ENCODE results near the gene DNAJB12.
"Not testable (repeated sequence)": the region's sequence is repeated elsewhere in the genome, so short reads cannot be mapped to it uniquely, and the experiment has no call there.

The DNAJB12 gene

DNA sequence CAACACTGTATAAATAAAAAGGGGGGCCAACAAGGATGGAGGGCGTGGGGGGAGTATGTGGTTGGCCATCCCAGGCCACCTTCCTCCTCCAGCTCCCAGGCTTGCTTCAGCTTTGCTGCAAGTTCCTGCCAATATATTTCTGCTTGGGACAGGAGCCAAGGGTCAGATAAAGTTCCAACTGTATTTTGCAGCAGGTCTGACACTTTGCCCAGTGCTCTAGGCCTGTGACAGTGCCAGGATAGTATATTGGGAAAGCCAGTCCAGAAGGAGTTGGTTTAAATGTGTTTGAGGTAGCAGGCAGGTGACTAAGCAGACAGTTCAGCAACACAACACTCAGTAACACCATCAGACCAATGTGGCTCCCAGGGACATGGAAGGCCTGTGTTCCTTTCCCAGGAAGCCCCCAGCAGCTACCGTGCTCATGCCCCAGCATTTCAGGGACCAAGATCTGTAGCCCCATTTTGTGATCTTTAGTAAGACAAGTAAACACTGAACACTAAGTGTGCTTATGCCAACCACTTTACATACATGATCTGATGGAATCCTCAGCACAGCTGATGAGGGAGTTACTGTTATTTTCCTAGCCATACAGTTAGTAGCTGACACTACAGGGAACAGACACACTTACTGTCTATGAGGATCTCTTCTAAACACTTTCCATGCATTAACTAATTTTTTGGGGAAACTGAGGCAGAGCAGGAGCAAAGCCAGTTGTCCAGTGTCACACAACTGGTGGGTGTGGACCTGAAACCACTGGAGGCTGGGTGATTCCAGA lies 38.9 kb downstream of the DNAJB12 start:
- DNase-seq = peak; percentile 25

DNA sequence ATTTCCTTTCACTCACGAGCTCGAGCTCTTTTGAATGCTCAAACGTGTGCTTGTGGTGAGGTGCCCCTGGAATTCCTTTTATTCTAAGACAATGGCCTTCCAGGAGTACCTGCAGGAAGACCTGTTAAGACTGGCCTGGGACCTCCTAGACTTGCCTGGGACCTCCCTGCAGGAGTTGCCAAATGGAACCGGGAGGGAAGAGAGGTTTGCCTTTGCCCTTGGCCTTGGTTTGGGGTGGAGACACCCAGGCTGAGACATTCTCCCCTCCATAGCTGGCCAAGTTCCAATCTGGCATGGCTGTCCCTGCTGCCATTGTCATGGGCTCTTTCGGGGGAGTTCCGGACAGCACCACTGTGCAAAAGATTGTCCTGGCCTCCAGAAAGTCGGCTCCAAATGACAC lies 39.7 kb downstream of the DNAJB12 start:
- peak; percentile 31 for DNase-seq

DNA sequence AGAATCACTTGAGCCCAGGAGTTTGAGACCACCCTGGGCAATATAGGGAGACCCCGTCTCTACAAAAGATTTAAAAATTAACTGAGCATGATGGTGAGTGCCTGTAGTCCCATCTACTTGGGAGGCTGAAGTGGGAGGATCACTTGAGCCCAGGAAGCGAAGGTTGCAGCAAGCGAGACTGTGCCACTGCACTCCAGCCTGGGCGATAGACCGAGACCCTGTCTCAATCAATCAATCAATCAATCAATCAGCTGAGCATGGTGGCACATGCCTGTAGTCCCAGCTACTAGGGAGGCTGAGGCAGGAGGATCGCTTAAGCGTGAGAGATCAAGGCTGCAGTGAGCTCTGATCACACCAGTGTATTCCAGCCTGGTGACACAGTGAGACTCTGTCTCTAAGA lies 40.5 kb downstream of the DNAJB12 start:
- no peak for DNase-seq

DNA sequence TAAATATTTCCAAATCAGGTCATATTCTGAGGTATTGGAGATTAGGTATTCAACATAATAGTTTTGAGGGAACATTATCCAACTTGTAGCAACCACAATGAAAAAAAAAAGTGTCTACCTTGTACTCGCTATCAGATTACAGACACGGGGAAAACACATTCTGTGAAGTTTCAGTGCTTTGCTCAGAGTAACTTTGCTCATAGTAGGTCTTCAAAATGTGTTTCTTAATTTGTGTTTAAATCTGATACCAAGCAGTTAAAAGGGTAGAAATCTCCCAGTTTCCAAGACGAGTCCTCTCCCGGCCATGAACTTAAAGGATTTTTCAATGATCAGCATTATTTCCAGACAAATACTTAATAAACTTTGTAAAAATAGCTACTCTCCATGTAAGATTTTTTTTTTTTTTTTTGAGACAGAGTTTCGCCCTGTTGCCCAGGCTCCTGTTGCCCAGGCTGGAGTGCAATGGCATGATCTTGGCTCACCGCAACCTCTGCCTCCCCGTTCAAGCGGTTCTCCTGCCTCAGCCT lies 41.8 kb downstream of the DNAJB12 start:
- no peak for DNase-seq

DNA sequence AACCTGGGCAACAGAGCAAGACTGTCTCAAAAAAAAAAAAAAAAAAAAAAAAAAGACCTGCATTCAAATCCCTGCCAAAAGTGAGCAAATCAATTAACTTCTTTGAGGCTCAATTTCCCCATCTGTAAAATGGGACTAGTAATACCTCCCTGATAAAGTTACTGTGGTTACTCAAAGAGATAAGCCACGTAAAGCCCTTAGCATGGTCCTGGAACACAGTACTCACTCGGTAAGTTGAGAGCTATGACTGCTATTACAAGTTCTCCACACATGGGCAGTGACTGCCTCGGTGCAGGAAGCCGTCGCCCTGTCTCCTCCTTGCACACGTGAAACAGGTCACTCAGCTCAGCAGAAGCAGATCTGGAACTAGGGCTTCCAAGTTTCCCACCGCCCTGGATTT lies 43.1 kb downstream of the DNAJB12 start:
- no peak for DNase-seq

DNA sequence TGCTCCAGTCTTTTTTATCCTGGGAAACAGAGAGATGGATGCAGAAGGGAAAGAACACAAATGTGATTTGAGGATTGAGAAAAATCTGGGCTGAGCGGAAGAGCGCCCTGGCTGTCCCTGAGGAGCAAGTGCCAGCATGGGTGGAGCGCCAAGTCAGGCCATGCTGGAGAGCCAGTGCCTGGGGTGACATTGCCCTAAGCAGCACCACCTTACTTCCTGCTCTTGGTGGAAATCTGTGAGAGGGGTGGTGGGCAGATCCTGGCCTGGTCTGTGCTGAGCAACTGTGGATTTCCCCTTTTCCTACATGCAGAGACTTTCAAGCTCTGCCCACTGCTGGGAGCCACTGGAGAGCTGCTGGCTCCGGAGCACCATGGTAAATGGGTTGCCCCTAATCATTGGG lies 44.1 kb downstream of the DNAJB12 start:
- DNase-seq = no peak

DNA sequence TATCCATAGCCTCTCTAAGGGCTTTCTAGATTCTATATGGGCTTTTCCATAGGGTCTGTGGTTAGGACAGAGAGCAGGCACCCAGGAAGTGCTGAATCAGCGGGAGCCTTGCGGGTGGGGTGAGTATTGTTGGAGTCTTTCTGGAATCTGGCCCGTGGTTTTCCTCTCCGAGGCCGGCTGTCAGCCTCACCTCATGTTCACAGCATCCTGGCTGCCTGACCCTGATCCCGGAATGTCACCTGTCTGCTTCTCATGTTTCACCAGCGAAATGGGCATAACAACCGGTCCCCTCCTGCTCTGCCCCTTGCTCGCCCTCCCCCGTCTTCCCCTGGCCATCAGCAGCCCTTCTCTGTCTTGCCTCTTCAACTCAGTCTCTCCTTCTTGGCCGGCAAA lies 44.5 kb downstream of the DNAJB12 start:
- DNase-seq = no peak

DNA sequence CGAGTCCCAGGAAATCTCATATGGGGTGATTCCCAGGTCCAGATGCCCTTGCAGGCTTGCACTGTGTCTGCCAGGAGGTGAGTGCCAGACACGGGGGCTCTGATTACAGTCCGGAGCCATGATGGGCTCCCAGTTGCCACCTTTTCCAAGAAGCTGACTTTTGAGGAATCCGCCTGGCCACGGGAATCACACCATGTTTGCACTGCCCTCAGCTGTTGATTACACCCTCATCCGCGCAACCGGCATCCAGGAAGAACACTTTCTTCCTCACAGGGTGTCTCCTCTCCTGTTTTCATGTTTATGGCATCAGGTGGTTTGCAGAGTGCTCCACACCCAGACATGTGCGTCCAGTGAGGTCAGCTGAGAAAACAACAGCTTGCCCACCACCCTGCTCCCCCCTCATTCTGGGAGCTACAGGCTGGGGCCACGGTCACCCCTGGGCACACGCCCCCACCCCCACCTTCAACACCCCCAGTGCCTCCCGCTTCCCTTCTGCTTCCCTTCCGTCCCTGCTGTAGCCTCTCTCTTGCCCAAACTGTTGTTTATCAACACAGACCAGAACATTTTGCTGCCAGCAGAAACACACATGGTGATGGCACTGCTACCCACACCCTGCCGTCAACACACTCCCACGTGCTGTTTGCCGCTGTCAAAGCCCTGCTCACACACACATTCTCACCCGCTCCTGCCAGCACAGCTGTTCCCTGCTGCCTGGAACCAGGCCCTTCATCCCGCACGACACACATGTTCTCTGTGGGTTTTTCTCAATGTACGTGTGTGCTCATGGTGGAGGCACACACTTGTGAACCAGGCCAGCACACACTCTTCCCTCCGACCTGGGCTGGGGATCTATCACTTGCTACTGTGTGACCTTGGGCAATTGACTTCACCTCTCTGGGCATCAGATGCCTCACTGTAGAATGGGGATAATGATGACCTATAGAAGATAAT lies 45.2 kb downstream of the DNAJB12 start:
- no peak for DNase-seq

DNA sequence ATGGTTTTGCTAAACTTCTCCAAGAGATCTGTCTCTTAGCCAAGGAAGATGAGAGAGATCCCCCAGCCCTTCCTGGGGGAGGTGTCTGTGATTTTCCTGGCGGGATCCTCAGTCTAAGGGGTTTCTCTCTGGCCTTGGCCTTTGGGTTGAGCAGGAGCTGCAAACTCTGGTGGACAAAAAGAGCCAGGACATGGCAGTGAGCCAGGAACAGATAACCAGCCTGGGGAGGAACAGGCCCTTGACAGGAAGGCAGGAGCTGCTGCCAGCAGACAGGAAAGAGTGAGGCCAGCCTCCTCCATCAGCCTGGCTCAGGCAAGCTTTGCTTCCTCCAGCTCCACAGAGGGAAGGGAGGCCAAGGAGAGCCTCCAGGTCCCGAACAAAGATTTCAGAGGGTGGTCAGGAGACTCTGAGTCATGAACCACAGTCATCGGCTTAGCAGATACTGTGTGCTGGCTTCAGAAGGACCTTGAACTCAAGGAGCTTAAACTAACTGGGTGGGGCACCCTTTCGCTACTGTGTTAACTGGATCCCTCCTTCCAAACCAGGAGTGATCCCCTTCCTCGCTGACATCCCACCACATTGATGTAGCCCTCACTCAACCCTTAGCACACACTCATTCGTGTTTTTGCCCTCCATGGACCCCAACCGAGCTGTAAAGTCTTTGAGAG lies 46.3 kb downstream of the DNAJB12 start:
- DNase-seq = peak; percentile 60

DNA sequence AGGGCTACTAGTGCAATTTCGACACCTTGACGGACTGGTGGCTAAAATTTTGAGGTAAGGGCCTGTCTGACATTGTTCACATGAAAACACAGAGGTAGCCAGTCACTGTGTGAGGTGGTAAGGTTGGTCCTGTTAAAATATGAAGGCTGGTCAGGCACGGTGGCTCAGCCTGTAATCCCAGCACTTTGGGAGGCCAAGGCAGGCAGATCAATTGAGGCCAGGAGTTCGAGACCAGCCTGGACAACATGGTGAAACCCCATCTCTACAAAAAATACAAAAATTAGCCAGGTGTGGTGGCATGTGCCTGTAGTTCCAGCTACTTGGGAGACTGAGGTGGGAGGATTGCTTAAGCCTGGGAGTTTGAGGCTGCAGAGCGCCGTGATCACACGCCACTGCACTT lies 47.0 kb downstream of the DNAJB12 start:
- not testable (repeated sequence) for DNase-seq

DNA sequence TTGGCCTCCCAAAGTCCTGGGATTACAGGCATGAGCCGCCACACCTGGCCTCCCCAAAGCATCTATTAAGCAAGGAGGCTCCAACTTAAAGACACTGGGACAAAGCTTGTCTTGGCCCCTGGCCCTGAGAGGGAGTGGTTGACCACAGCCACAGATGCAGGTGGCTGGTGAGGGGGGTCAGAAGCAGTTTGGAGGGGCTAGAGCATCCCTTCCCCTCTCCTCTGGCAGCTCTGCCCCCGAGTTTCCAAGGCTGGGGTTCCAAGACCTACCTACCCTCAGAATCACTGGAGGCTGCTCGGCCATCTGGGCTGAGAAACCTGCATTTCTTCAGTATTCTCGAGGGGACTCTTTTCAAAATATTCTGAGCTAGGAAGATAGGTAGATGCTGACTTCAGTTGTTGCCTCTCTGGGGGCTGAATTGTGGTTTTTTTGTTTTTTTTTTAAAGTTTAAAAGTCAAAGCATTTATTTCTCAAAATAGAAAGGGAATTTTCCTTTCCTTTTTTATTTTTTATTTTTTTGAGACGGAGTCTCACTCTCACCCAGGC lies 48.4 kb downstream of the DNAJB12 start:
- DNase-seq = peak; percentile 32

DNA sequence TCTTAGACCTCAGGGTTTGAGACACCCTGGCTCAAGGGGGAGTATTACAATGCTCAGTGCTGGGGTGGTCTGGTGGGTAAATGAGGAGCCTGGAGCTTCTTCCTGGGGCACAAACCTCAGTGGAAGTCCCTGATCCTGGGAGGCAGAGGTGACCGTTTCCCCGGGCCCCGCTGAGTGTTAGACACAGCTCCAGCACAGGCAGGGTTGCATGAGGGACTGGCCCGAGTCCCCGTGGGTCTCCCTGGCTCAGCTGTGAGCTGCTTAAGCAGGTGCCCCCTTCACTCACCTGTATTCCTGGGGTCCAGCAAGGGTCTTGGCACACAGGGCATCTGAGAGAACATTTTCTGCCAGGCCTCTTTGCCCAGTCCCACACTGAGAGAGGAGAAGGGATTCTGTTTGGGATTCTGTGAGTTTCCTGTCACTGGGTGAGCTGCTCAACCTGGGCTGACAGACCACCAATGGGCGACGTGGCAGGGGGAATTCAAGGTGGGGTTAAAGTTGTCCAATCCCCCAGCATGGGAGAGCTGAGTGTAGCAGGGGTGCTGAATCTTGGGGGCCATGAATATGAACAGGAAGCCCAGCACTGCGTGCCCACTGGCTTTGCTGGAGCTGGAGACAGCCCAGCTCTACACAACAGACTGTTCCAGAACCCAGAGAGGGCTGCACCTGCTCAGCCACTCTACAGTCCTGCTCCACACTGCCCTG lies 51.1 kb downstream of the DNAJB12 start:
- no peak for DNase-seq

DNA sequence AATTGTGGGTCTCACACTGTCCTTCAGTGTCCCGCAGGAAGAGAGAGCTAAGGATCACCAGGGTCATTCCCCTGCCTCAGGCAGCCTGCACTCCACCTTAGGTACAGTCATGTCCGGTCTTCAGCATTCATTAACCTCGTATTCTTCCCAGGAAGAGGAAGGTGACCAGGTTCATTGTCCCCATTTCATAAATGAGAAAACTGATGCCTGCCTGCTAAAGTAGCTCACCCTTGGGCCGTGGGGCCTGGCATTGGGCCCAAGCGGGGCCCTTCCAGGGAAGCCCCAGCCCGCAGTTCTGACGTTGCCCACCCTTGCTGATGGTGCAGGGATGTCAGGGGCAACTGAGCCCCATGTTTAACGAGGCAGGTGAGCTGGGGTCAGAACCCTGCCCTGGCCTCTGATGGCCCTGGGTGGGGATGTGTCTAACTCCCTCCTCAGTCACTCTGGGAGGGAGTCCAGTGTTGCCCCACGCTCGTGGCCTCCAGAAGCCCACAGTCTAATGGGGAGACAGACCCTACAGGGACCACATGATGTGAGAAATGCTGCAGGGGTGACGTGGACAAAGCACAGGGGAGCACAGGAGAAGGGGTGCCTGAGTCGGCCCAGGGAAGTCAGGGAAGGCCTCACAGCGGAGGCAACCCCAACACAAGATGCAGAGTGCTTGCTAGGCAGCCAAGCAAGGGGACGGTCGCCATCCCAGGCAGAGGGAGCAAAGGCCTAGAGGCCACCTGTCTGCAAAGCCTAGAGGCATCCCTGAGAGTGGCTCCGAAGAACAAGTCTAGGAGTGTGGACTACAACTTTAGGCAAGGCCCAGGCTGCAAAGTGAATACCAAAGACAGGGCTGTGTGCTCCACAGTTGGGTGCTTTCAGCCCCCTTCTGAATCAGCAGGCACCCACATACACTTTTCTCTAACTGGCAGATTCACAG lies 55.9 kb downstream of the DNAJB12 start:
- DNase-seq = no peak

DNA sequence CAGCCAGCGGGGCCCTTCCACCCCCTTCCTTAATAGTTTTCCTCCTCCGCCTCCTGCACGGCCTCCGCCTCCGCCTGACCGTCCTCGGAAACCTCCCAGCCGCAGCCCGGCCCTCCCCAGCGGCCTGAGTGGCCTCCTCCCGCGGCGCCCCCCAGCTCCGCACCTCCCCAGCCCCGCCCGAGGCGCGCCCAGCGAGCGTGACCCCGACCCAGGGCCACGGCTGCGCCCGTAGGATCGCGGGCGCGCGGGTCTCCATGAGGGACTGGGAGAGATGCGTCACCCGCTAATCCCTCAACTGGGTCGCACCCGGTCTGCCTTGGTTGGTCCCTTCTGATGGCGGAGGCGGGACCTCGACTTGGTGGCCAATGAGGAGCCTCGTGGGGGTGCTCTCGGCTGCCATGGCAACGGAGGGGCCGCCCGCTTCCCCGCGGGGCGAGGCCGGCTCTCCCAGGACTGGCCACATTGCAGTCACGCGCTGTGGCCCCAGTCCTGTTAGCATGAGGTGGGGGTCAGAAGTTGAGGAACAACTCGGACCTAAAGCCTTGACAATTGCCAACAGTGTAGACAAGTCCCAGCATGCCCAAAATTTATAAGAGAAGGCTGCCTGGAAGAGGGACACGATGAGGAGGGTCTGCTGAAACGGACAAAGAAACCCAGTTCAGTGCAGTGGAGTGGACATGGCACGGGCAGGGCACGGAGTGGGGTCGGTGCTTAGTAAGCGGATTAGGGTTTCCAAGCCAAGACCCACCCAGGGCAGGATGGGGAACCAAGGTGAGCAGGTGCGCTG lies 56.7 kb downstream of the DNAJB12 start:
- peak; percentile 94 for DNase-seq

DNA sequence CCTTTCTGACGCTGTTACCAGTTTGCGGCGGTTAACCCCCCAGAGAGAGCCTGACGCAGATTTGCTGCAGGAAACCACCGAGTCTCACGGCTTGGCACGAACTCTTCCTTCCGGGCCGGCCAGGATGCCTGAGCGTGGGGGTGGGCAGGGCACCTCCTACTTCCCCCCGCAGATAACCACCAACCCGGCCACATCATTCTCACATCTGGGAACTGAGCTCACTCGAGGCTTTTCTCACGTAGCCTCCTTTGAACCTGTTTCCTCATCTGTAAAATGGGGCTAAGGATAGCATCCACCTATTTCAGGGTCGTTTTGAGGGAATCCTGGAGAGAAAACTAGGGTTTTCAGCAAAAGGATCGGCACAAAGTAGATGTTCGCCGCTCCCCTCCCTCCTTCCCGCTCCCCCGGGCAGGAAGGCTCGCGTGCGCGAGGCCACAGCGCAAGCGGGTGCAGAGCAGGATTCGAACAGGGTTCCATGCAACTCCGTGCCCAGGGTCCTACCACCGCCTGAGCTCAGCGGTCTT lies 57.4 kb downstream of the DNAJB12 start:
- DNase-seq = peak; percentile 90

DNA sequence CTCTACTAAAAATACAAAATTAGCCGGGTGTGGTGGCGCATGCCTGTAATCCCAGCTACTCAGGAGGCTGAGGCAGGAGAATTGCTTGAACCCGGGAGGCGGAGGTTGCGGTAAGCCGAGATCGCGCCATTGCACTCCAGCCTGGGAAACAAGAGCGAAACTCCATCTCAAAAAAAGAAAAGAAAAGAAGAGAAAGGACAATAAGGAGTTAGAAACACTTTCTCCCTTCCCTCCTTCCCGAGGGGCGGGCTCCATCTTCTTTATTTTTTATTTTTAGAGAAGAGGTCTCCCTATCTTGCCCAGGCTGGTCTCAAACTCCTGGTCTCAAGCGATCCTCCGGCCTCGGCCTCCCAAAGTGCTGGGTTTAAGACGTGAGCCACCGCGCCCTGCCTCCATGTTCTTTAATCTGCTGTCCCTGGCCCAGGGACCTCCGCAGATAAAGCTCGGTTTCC lies 57.9 kb downstream of the DNAJB12 start:
- not testable (repeated sequence) for DNase-seq

DNA sequence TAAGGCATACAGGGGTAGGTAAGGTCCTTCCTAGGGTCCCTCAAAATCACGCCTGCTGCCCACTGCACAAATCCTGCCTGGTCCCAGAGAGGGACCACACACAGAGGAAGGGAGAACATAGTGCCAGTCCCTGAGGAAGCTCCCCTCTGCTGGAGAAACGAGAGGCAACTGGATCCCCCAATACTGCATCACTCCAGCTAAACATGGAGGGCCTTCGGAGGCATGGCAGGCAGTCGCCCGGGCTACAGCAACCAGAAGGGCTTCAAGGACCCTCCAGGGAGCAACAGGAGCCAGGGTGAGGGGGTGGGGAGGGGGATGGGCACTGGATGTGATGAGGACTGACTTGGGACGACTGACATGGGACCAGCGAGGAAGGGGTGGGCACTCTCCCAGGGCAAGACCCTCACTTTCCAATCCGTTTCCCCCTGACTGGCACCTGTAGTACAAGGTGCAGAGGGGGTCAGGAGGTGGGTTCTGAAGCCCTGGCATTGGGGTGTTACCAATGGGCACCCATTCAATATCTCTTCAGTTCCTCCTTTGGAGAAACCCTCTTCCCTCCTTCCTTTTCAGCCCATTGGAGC lies 59.3 kb downstream of the DNAJB12 start:
- DNase-seq = no peak

DNA sequence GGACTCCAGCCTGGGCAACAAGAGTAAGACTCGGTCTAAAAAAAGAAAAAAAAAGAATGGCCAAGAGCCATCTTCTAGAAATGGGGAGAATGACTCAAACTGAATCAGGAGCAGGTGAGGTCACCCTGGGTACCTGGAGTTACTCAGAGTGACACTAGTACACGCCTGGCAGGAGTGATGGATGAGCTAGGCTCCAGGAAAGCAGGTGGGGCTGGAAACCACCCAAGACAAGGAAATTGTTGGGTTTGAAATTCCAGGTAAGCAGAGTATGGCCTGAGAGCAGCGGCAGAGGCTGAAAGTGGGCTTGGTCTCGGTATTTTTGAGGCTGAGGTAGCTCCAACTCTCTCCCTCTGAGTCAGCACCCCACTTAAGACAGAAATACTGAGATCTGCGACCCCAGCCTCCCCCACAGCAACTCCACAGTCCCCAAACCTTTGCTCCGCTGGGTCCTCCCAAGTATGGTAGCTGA lies 62.5 kb downstream of the DNAJB12 start:
- no peak for DNase-seq

DNA sequence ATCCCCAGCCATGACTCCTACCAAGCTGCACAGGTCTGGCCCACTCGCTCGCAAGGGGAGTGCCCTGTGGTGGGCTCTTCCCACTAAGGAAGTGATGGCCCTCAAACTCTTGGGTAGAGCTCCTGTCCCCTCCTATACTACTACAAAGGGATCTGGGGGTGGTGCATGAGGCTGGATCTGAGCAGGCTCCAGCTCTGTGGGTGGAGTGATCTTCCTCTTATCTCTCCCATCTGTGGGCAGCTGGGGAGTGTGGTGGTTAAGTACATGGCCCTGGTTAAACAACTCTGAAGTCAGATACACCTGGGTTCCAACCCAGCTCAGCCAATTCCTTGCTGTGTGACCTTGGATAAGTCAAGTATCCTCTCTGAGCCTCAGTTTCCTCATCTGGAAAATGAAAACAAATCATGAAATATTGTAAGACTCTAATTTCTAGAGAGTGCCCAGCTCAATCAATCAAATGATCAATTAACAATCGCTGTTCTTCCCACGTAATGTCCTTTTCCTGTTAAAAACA lies 63.6 kb downstream of the DNAJB12 start:
- DNase-seq = no peak
